Measurements from ENCODE around the gene NF1.
"Not testable (repeated sequence)": the region's sequence is repeated elsewhere in the genome, so short reads cannot be mapped to it uniquely, and the experiment has no call there.

Gene NF1

GRCh38 chr17:31094600-31095235 lies at the start of gene NF1:
TSS of gene NF1 (plus strand) at chr17:31094977. CDS start at chr17:31095310, 333 bp downstream.
- DNase-seq (ENCODE audit: extremely low spot score, insufficient read length, low read depth) (peak; percentile 99), FAIRE-seq (peak; percentile 92)

DNA sequence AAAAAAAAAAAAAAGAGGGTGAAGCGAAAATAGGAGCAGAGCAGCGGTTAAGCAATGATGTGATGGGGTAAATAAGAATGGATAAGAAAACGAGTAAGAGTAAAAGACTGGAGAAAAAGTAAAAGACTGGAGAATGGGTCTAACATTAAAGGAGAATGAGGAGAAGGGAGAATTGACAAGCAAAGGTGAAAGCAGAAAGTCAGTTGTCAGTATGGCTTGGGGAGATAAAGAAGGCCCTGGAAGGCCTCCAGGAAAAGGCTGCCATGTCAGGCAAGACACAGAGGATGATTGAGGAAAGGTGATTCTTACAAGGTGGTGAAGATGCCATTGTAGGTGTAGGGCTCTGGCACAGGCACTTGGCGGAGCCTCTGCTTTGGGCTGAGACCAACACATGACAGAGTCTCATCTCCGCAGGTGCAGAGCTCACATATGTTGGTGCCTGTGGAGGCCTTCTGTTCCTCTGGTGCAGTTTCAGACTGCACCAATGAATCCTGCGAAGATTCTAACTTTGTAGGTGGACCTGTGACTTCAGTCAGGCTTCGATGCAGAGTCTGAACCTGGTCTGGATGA lies 47.8 kb upstream of the NF1 start:
- not testable (repeated sequence) for FAIRE-seq

GRCh38 chr17:31048142-31048541 lies 46.6 kb upstream of the NF1 start:
- DNase-seq (ENCODE audit: extremely low spot score, insufficient read length, low read depth) (no peak), FAIRE-seq (no peak)

More for the DNA sequence above, 47.8 kb upstream of the NF1 start:
- DNase-seq (ENCODE audit: extremely low spot score, insufficient read length, low read depth), result not testable (repeated sequence)

DNA sequence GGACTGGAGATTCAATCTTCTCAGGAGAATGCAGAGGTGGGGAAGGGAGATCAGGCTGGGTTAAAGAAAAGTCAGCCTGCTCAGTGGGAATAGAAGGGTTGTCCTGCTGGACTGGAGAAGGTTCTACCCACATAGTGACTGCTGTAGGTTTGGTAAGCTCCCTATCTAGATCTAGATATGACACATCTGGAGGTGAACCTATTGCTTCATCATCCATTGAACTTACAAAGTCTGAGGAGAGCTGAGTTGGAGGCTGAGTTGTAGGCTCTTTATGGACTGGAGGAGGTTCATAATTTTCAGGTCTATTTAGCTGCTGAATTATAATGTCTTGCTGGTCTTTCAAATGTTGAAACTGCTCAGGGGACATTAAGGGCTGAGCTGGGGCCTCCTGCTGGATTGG lies 46.0 kb upstream of the NF1 start:
- no peak for DNase-seq (ENCODE audit: extremely low spot score, insufficient read length, low read depth)

DNA sequence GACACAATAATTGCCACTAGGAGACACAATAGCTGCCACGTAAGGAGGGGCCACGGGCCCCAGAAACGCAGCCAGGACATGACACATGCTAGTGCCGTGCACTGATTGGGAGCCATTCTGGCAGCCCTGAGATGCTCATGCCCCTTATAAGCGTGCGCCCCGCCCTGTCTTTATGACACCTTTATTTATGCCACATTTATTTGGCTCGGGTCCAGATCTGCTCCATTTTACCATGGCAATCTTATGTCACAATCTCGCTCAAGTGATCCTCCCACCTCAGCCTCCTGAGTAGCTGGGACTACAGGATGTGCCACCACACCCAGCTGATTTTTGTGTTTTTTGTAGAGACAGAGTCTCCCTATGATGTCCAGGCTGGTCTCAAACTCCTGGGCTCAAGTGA lies 43.8 kb upstream of the NF1 start:
- no peak for DNase-seq (ENCODE audit: extremely low spot score, insufficient read length, low read depth)

More for the DNA sequence above, 46.0 kb upstream of the NF1 start:
- FAIRE-seq, result no peak

GRCh38 chr17:31051506-31051905 lies 43.3 kb upstream of the NF1 start:
- DNase-seq (ENCODE audit: extremely low spot score, insufficient read length, low read depth), result no peak
- FAIRE-seq, result no peak

More for the DNA sequence above, 43.8 kb upstream of the NF1 start:
- FAIRE-seq, result no peak

- FAIRE-seq (no peak), DNase-seq (ENCODE audit: extremely low spot score, insufficient read length, low read depth) (no peak)
Measured at GRCh38 chr17:31052187-31052889, 42.4 kb upstream of the NF1 start.

DNA sequence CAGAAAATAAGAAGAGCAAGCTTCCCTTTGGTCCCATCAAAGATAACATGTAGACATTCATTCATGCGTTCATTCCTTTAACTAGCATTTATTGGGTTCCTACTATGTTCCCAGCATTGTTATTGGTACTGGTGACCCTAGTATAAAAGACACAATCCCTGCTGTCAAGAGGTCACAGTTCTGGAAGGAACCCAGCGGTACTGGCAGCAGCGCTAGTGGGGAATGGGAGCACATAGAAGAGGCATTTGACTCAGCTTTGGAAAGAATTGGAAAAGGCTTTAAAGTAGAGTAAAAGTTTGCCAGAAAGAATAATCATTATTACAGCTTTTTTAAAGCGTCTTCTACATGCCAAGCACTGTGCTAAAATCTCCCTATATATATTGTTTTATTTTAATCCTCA lies 41.7 kb upstream of the NF1 start:
- FAIRE-seq, result no peak
- no peak for DNase-seq (ENCODE audit: extremely low spot score, insufficient read length, low read depth)

DNA sequence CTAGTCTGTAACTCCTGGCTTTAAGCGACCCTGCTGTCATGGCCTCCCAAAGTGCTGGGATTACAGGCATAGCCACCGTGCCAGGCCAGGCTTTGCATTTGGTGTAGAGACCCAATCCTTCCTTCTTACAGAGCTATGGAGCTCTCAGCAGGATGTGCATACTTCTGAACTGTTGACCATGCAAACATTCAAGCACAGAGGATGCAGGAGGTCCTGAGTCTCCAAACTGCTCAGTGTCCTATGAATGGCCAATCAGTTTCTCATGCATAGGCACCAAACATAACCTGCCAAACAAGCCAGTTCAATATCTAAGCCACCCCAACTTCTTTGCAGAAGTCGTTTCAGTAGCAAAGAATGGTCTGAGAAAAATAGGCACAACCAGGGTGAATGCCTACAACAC lies 40.0 kb upstream of the NF1 start:
- no peak for FAIRE-seq
- DNase-seq (ENCODE audit: extremely low spot score, insufficient read length, low read depth), result no peak

GRCh38 chr17:31058976-31059375 lies 35.8 kb upstream of the NF1 start:
- DNase-seq (ENCODE audit: extremely low spot score, insufficient read length, low read depth), result no peak

GRCh38 chr17:31060791-31061550 lies 33.8 kb upstream of the NF1 start:
- no peak for DNase-seq (ENCODE audit: extremely low spot score, insufficient read length, low read depth)
- FAIRE-seq, result peak; percentile 90

More at GRCh38 chr17:31058976-31059375, 35.8 kb upstream of the NF1 start:
- FAIRE-seq, result no peak

DNA sequence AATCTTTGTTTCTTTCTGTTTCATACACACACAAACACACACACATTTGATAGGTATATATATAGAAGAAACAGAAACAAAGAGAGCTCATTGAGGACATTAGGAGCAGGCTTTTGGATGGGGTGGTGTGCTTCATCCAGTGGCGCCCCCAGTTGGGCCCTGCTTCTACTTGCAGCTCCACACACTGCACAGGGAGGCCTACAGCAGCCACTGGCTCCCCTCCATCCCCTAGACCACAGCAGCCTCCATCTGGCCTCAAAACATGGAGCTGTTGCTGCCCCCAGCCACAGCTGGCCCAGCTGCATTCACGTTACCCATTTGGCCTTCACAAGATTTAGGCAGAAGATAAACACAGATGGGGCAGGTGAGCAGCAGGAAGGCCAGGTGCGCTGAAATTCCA lies 33.1 kb upstream of the NF1 start:
- FAIRE-seq, result peak; percentile 39
- no peak for DNase-seq (ENCODE audit: extremely low spot score, insufficient read length, low read depth)

DNA sequence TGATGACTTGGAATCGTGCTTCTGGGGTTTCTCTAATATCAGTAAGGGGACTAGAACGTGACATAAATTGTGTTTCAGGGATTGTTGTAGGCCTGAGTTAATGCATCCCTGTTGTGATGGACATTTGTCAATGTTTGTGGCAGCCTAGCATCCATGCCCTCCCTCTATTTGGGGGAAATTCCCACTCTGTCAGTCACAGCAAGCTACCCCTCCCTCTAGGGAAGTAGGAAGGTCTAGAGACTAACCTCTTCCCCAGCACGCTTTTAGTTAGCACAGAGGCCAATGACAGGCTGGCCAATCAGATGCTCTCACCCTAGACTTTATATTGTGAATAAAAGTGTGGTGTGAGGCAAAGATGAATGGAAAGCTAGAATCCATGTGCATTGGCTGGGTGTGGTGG lies 32.4 kb upstream of the NF1 start:
- peak; percentile 29 for FAIRE-seq
- no peak for DNase-seq (ENCODE audit: extremely low spot score, insufficient read length, low read depth)

GRCh38 chr17:31064707-31065106 lies 30.1 kb upstream of the NF1 start:
- FAIRE-seq (no peak), DNase-seq (ENCODE audit: extremely low spot score, insufficient read length, low read depth) (no peak)

DNA sequence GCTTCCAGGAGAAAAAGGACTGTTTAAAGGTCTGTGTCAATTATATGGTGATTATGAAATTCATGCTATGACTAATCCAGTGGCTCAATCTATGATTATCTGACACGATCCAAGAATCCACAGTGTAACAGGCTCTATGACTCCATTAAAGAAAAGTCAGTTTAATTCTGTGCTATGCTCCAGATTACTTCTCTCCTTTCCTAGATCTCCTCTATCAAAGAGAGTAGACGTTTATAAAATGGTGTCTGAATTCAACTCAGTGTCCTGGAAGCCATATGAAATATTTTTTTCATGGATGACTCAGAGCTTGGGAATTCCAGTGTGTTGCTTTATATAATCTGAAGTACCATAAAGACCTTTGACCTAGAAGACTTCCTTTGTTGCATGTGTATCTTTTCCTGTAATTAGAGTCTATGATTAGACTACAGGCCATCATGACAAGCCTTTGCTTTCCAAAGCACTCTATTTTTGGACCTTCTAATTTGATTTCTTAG lies 27.0 kb upstream of the NF1 start:
- FAIRE-seq (no peak), DNase-seq (ENCODE audit: extremely low spot score, insufficient read length, low read depth) (no peak)

DNA sequence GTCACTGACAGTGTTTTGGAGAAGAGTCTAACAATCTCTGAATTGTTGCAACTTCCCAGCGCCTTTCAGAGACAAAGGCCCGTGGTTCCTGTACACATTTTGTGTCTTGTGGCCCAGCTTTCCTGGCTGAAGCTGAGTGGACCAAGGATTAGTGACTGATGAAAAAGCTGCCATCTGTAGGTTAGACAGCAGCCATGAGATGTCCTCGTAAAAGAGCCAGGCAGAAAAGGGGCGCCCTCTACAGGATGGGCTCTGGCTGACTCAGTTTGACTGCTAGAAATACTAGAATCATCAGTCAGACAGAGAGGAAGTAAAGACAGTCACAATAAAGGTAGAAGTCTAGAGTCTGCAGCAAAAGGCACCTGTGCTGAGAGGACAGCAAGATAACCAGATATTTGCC lies 26.5 kb upstream of the NF1 start:
- DNase-seq (ENCODE audit: extremely low spot score, insufficient read length, low read depth), result peak; percentile 14
- FAIRE-seq, result peak; percentile 86

GRCh38 chr17:31072186-31072585 lies 22.6 kb upstream of the NF1 start:
- FAIRE-seq (no peak), DNase-seq (ENCODE audit: extremely low spot score, insufficient read length, low read depth) (no peak)

- DNase-seq (ENCODE audit: extremely low spot score, insufficient read length, low read depth) (no peak), FAIRE-seq (no peak)
Measured at GRCh38 chr17:31073411-31073810, 21.4 kb upstream of the NF1 start.

GRCh38 chr17:31074772-31075555 lies 19.8 kb upstream of the NF1 start:
- DNase-seq (ENCODE audit: extremely low spot score, insufficient read length, low read depth), result no peak

DNA sequence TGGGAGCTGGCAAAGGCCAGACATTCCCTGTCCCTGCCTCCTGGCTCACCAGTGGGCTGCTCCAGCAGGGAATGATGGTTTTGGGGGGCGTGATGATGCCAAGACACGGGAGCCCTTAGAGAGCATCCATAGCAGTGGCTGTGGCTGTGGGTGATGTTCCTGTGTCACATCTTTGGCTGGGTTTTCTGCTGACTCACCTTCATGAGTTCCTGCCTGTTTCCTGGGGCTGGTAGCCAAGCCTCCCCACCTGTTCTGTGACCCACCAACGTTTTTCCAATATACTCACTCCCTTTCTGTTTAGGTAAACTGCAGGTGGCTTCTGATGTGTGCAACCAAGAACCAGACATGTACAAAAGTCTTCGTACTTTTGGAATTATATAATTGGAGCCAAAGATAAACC lies 16.5 kb upstream of the NF1 start:
- FAIRE-seq, result no peak

More at GRCh38 chr17:31074772-31075555, 19.8 kb upstream of the NF1 start:
- FAIRE-seq, result no peak

More for the DNA sequence above, 16.5 kb upstream of the NF1 start:
- DNase-seq (ENCODE audit: extremely low spot score, insufficient read length, low read depth), result no peak
